ENCODE measurements around the gene DENND1C. TPM values are rescaled to one million over a fixed set of nuclear protein-coding genes. Genes with fewer than 3 reads are reported as not detected.

The DENND1C gene
- total RNA-seq, 1 donor from 2014 or later = 0.78 TPM

Other genes with a start within 250 kb of the DENND1C start
- gene MLLT1, start 201.8 kb downstream of the DENND1C start, total RNA-seq = 30.6 TPM
- not detected for gene ACER1, start 148.2 kb downstream of the DENND1C start, total RNA-seq
- 59.3 TPM for gene CLPP, start 120.3 kb downstream of the DENND1C start, total RNA-seq
- 130 TPM for gene ALKBH7, start 109.0 kb downstream of the DENND1C start, total RNA-seq
- 0.70 TPM for gene PSPN, start 105.9 kb downstream of the DENND1C start, total RNA-seq
- gene GTF2F1, start 88.6 kb downstream of the DENND1C start, total RNA-seq = 30.9 TPM
- gene KHSRP, start 57.0 kb downstream of the DENND1C start, total RNA-seq = 87.6 TPM
- 0.83 TPM for gene SLC25A41, start 48.0 kb downstream of the DENND1C start, total RNA-seq
- 143 TPM for gene SLC25A23, start 22.0 kb downstream of the DENND1C start, total RNA-seq
- gene CRB3, start 17.5 kb downstream of the DENND1C start, total RNA-seq = not detected
- gene TUBB4A, start 20.5 kb upstream of the DENND1C start, total RNA-seq = 0.40 TPM
- gene TNFSF9, start 49.2 kb upstream of the DENND1C start, total RNA-seq = not detected
- not detected for gene CD70, start 109.4 kb upstream of the DENND1C start, total RNA-seq
- 0.35 TPM for gene TNFSF14, start 188.4 kb upstream of the DENND1C start, total RNA-seq
- gene C3, start 238.9 kb upstream of the DENND1C start, total RNA-seq = 50.6 TPM

Measured in cardiac septum (tissue), 1 donor.